ENCODE data around the gene C1QTNF1. TPM values are rescaled to one million over a fixed set of nuclear protein-coding genes. Genes with fewer than 3 reads are reported as not detected.

Gene C1QTNF1
- total RNA-seq, 1 donor = 42.1 TPM

DNA sequence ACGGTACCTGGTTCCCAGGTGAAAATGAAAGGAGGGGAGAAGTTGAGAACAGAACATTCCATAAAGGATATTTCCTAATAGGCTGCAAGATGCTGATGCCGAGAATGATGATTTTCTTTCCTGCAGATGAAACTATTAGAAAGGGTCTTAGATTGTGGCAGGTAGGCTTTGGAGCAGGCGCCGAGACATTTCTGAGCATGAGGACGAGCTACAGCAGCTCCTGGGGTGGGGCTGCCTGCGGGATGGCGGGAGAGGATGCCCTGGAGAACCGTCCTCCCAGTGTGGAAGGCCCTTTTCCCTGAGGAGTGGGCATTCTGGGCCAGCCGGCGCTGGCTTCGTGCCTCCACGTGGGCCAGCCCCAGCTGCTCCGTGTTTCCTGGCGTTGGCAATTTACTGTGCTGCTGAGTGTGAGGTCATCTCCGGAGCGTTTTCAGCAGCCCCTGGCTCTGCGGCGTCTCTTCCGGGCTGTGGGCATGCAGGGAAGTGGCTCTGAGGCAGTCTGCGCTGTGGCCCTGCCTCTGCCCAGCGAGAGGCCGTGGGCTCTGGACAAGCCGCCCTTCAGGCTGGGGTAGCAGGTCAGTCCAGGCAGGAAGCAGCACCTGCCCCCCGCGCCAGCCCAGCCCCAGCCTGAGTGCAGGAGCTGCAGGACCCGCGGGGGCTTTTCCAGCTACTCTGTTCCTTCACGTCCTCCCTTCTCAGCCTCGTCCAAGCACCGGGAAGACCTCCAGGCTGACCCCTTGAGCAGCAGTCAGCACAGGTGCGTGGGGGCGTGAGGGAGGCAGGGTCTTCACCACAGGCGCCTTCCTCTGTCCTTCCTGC is 62.8 kb downstream of the C1QTNF1 start:
- no peak overlapping the region for H3K4me3 ChIP-seq (ENCODE audit: low read depth, low read length)
- TF ChIP-seq, protein P1, sequence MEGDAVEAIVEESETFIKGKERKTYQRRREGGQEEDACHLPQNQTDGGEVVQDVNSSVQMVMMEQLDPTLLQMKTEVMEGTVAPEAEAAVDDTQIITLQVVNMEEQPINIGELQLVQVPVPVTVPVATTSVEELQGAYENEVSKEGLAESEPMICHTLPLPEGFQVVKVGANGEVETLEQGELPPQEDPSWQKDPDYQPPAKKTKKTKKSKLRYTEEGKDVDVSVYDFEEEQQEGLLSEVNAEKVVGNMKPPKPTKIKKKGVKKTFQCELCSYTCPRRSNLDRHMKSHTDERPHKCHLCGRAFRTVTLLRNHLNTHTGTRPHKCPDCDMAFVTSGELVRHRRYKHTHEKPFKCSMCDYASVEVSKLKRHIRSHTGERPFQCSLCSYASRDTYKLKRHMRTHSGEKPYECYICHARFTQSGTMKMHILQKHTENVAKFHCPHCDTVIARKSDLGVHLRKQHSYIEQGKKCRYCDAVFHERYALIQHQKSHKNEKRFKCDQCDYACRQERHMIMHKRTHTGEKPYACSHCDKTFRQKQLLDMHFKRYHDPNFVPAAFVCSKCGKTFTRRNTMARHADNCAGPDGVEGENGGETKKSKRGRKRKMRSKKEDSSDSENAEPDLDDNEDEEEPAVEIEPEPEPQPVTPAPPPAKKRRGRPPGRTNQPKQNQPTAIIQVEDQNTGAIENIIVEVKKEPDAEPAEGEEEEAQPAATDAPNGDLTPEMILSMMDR (IDR thresholded peaks at IDR 0.05; ENCODE audit: insufficient read depth, low read length) = no peak
- no peak for DNase-seq (ENCODE audit: low read depth)

DNA sequence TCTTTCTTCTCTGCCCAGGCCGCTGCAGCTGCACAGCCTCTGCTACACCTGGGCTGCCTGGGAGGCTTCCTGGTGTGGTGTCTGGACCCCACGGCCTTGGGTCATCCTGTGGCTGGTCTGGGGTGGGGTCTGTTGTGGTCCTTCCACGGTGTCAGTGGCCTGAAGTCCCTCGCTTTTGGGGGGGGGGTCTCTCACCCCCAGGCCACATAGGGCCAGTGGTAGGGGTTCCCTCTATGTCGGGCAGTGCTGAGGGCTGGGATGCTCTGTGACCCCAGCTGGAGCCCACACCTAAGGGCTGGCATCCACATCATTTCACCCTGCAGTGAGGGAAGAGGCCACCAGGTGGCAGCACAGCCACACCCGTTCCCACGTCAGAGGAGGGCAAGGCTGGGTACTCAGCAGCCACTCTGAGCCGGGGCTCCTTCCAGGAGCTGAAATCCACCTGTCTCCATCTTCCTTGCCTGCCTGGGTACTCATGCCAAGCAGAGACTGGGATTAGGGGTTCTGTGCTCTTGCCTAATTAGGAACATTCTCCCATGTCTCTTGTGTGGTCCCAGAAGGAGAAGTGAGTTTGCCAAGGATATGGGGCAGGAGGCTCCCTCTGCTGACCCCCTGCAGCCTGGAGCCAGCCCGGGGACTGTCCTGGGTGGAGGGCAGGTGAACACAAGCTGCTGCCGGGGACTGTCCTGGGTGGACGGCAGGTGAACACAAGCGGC is 63.6 kb downstream of the C1QTNF1 start:
- TF ChIP-seq, protein P1 (IDR thresholded peaks at IDR 0.05; ENCODE audit: insufficient read depth, low read length) = peak; percentile 88
- no peak overlapping the region for H3K4me3 ChIP-seq (ENCODE audit: low read depth, low read length)
- DNase-seq (ENCODE audit: low read depth) = peak; percentile 52

DNA sequence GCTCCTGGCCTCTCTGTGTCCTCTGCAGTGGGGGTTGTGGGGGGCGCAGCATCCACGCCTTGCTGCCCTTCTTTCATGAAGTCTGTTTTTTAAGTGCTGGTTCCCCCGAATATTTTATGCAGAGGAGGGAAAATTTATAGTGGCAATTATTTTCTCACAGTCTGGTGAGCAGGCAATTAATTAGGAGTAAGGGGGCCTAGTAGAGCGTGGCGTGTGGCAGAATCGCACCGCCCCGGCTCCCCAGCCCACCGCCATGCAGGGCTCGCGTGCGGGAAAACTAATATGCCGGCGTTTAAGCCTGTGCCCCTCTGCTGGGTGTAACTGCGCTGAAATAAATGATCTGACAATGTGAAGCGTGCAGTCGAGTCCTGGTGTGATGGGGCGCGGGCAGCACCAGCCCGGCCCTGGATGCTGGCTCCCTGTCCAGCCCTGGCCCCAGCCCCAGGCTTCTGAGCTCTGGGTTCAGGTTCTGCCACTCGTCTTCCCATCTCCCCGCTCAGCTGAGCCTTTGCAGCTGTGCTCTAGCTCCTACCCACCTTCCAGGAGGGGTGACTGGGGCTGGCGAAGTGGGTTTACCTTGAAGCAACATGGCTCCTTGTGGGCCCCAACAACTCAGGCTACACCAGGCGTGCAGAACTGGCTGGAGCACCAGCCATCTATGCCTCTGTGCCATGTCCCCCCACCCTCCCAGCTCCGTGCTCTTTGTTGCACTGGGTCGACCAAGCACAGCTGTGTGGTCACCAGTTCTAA is 64.5 kb downstream of the C1QTNF1 start:
- no peak overlapping the region for H3K4me3 ChIP-seq (ENCODE audit: low read depth, low read length)
- TF ChIP-seq, protein P1 (IDR thresholded peaks at IDR 0.05; ENCODE audit: insufficient read depth, low read length) = no peak
- no peak for DNase-seq (ENCODE audit: low read depth)

DNA sequence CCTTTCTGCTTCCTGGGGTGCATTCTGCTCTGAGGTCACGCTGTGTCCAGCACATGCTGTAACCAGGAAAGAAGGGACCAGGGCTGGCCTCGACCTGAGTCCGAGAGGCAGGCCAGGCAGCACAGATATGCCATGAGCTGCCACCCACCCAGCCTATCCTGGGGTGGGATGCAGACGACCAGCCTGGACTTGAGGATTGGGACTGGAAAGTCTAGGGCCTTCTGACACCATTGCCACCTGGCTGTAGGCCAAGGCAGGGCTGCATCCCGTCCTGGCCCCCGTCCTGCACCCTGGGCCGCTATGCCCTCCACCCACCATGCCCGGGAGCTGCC is 65.0 kb downstream of the C1QTNF1 start:
- TF ChIP-seq, protein P1 (IDR thresholded peaks at IDR 0.05; ENCODE audit: insufficient read depth, low read length) = no peak
- no peak for DNase-seq (ENCODE audit: low read depth)
- no peak overlapping the region for H3K4me3 ChIP-seq (ENCODE audit: low read depth, low read length)

GRCh38 chr17:79089720-79090442 is 65.9 kb downstream of the C1QTNF1 start:
- TF ChIP-seq, protein P1 (IDR thresholded peaks at IDR 0.05; ENCODE audit: insufficient read depth, low read length) = no peak
- H3K4me3 ChIP-seq (ENCODE audit: low read depth, low read length) = no peak overlapping the region
- no peak for DNase-seq (ENCODE audit: low read depth)

Measured in fibroblast of the aortic adventitia (primary cell).